Keratinocyte (primary cell): ENCODE data around the gene CLINT1. TPM values are rescaled to one million over a fixed set of nuclear protein-coding genes. Genes with fewer than 3 reads are reported as not detected.

Source experiments
- DNase-seq: peaks from one replicate; pipeline ENCODE4 v3.0.0-alpha.2; 2011; ENCODE audit warnings: low read depth, missing footprints, low spot score
- FAIRE-seq: peaks from 2 replicates; lab custom pipeline; 2011; peaks lifted over from hg19 to GRCh38; lab: Jason Lieb, UNC
- H2AFZ ChIP-seq: 2 replicates; pipeline ENCODE4 v1.6.0; 2012; ENCODE audit warnings: low read length, control low read depth, inconsistent platforms; ENCODE audit not compliant: control insufficient read depth
- H3K27ac ChIP-seq: 2 replicates; pipeline ENCODE4 v1.5.1; 2011; ENCODE audit warnings: low read length; ENCODE audit not compliant: control insufficient read depth, insufficient read depth
- H3K27me3 ChIP-seq: 3 replicates; pipeline ENCODE4 v1.6.0; 2011; ENCODE audit warnings: low read length; ENCODE audit not compliant: control insufficient read depth, insufficient read depth; ENCODE audit errors: extremely low read depth
- H3K36me3 ChIP-seq, 2 experiments: 2 replicates in 1 of 2; 3 replicates in 1 of 2; pipeline ENCODE4 v1.5.1; 2011; ENCODE audit warnings: low read length in 2 of 2, mild to moderate bottlenecking in 1 of 2; ENCODE audit not compliant: control insufficient read depth in 2 of 2, insufficient read depth in 2 of 2; ENCODE audit errors: extremely low read depth in 1 of 2
- H3K4me1 ChIP-seq: 3 replicates; pipeline ENCODE4 v1.5.1; 2011; ENCODE audit warnings: low read length; ENCODE audit not compliant: control insufficient read depth, insufficient read depth; ENCODE audit errors: extremely low read depth
- H3K4me2 ChIP-seq: 3 replicates; pipeline ENCODE4 v1.6.0; 2011; ENCODE audit warnings: low read depth, low read length; ENCODE audit not compliant: control insufficient read depth, insufficient read depth; ENCODE audit errors: extremely low read depth
- H3K4me3 ChIP-seq, 3 experiments: fragments of 200-600 bp in 1 of 3; sonication (generic) in 1 of 3; 2 replicates in 2 of 3; 3 replicates in 1 of 3; pipeline ENCODE4 v1.5.1; 2011 to 2016; ENCODE audit warnings: low read length in 3 of 3, mild to moderate bottlenecking in 3 of 3, control low read depth in 2 of 3, inconsistent platforms in 1 of 3, low read depth in 1 of 3, mixed read lengths in 1 of 3, mixed run types in 1 of 3, moderate library complexity in 1 of 3; ENCODE audit not compliant: control insufficient read depth in 2 of 3, insufficient read depth in 2 of 3; ENCODE audit errors: extremely low read depth in 1 of 3
- H3K79me2 ChIP-seq: 2 replicates; pipeline ENCODE4 v1.6.0; 2012; ENCODE audit warnings: low read length; ENCODE audit not compliant: control insufficient read depth, insufficient read depth
- H3K9ac ChIP-seq: 3 replicates; pipeline ENCODE4 v1.6.0; 2011; ENCODE audit warnings: low read length; ENCODE audit not compliant: control insufficient read depth, insufficient read depth; ENCODE audit errors: extremely low read depth
- H3K9me1 ChIP-seq: 3 replicates; pipeline ENCODE4 v1.6.0; 2011; ENCODE audit warnings: low read length; ENCODE audit not compliant: control insufficient read depth, insufficient read depth; ENCODE audit errors: extremely low read depth
- H3K9me3 ChIP-seq: 2 replicates; pipeline ENCODE4 v1.5.1; 2012; ENCODE audit warnings: low read depth, low read length; ENCODE audit not compliant: control insufficient read depth
- H4K20me1 ChIP-seq: 3 replicates; pipeline ENCODE4 v1.6.0; 2011; ENCODE audit warnings: low read length; ENCODE audit not compliant: control insufficient read depth, insufficient read depth; ENCODE audit errors: extremely low read depth
- EZH2 ChIP-seq: IDR thresholded peaks from one replicate; pipeline ENCODE4 v1.6.1; 2012; ENCODE audit warnings: inconsistent platforms, mild to moderate bottlenecking, low read length, moderate library complexity
- dilution Hi-C: fragments of 300-500 bp; cut with MboI; formaldehyde crosslinking; loops from one replicate; pipeline ENCODE4 v1.7.0; 2020; ENCODE audit warnings: low sequenced_read_pairs; ENCODE audit not compliant: extremely low pct_ligation_motif_present
- polyA plus RNA-seq, 5 experiments: library from polyadenylated mRNA; depleted of rRNA in 3 of 5; stranded (reverse) in 3 of 5; stranded (forward) in 1 of 5; unstranded in 1 of 5; fragments of >200 nt; gene quantifications; 1 replicate in 1 of 5; 2 replicates in 3 of 5; 3 replicates in 1 of 5; pipeline versions ENCODE4 v1.2.1 to v1.2.3, GENCODE V29; 2011 to 2012; ENCODE audit warnings: missing spikeins in 2 of 5, low read depth in 1 of 5, low replicate concordance in 1 of 5
- TF ChIP-seq, protein P1 (sequence below), 3 experiments: IDR thresholded peaks in 1 of 3; conservative IDR thresholded peaks in 1 of 3; optimal IDR thresholded peaks in 1 of 3; 2 replicates in 2 of 3; 3 replicates in 1 of 3; pipeline versions ENCODE3 to v1.5.1; 2011; ENCODE audit warnings: low read length in 3 of 3, mild to moderate bottlenecking in 3 of 3, moderate library complexity in 2 of 3, control low read depth in 1 of 3, inconsistent platforms in 1 of 3; ENCODE audit not compliant: insufficient read depth in 2 of 3; ENCODE audit errors: extremely low read depth in 1 of 3

Gene CLINT1
- polyA plus RNA-seq, 1 donor (not counting 4 experiments of a cell fraction or from before 2014, with no cell fraction given) = 112 TPM

DNA sequence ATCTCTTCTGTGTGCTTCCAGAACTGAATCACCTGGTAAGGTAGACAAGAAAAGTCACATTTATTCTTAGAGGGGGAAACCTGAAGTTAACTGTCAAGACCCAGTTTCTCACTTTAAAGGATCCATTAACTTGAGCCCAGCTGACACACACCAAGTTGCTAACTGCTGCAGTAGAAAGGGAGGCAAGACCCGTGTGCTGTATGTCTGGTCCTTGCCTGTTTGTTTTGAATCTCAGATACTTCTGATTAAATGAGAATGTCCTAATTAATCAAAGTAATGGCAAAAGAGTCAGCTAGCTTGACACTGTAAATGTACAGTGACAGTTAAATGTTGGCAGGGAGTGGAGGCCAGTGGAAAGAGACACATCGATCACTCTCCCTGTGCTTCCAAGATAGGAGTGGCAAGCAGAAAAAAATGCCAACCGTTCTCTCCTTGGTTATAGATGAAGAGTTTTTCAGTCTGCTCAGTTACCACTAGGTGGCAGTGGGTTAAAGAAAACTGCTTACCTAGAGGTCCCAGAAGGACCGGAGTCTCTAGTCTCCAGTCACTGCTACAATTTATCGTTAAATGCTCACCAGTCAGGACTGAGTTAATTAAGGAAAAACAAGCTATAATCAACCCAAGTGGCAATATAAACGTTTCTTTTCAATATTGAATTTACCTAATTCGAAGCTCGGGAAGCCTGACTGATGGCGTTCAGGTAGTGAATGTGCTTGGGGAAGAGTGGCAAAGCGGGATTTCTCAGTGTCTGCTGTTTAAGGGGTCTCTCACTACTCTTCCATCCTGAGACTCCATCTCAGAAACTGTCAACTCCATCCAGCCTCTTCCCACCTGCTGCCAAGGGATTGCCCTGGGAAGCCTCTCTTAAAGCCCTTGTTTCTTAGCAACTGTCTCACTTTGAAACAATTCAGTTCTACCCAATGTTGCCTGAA is 97.0 kb downstream of the CLINT1 start:
- dilution Hi-C loops = no loop called here

DNA sequence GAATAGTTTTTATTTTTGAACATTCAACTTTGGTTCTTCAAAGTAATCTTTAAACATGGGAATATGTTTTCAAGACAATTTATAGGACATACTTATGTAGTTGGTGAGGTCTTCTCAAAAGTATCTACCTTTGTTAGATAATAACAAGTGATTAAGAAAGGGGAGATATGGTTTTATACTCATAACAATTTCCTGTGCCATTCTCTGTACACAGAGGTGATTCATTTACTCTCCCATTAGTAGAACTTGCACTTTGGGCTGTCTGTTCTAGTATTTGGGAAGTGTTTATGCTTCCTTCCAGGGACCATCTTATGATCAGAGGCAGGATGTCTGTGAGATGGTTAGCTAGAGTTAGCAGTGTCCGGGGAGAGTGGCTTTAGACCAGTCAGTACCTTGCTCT is 100.2 kb downstream of the CLINT1 start:
- Histone ChIP-seq H2AFZ (no peak overlapping the region), H3K36me3 (peaks cover 8 to 10% of the 10 kb centered on the region in 2 experiments), H3K4me2 (no peak overlapping the region), H3K4me3 (no peak overlapping the region), H3K9ac (no peak overlapping the region), H3K9me1 (no peaks in the 10 kb centered on the region), H3K9me3 (no peaks in the 10 kb centered on the region), H3K4me1 (no peaks in the 10 kb centered on the region), H3K27me3 (no peaks in the 10 kb centered on the region), H4K20me1 (no peaks in the 10 kb centered on the region), H3K27ac (no peak overlapping the region), H3K79me2 (no peaks in the 10 kb centered on the region)
- TF ChIP-seq, protein P1, sequence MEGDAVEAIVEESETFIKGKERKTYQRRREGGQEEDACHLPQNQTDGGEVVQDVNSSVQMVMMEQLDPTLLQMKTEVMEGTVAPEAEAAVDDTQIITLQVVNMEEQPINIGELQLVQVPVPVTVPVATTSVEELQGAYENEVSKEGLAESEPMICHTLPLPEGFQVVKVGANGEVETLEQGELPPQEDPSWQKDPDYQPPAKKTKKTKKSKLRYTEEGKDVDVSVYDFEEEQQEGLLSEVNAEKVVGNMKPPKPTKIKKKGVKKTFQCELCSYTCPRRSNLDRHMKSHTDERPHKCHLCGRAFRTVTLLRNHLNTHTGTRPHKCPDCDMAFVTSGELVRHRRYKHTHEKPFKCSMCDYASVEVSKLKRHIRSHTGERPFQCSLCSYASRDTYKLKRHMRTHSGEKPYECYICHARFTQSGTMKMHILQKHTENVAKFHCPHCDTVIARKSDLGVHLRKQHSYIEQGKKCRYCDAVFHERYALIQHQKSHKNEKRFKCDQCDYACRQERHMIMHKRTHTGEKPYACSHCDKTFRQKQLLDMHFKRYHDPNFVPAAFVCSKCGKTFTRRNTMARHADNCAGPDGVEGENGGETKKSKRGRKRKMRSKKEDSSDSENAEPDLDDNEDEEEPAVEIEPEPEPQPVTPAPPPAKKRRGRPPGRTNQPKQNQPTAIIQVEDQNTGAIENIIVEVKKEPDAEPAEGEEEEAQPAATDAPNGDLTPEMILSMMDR (optimal IDR thresholded peaks at IDR 0.05 in 1 of 3, IDR thresholded peaks at IDR 0.05 in 1 of 3, conservative IDR thresholded peaks at IDR 0.05 in 1 of 3; ENCODE audit: extremely low read depth in 1 of 3, insufficient read depth in 2 of 3, low read length in 3 of 3) = no peak
- TF ChIP-seq EZH2 = no peak
- FAIRE-seq (no peak), DNase-seq (no peak)
- dilution Hi-C loops = no loop called here

More for the DNA sequence above, 97.0 kb downstream of the CLINT1 start:
- Histone ChIP-seq H3K9ac (no peak overlapping the region), H3K27ac (no peak overlapping the region), H2AFZ (peak overlapping the region; percentile 57), H3K9me1 (no peaks in the 10 kb centered on the region), H3K4me3 (no peak overlapping the region), H4K20me1 (no peaks in the 10 kb centered on the region), H3K9me3 (no peaks in the 10 kb centered on the region), H3K36me3 (peaks cover 0 to 2% of the 10 kb centered on the region in 2 experiments), H3K79me2 (no peaks in the 10 kb centered on the region), H3K4me1 (no peaks in the 10 kb centered on the region), H3K27me3 (no peaks in the 10 kb centered on the region), H3K4me2 (no peak overlapping the region)
- FAIRE-seq (peak; percentile 90), DNase-seq (no peak)
- TF ChIP-seq, protein P1 (optimal IDR thresholded peaks at IDR 0.05 in 1 of 3, IDR thresholded peaks at IDR 0.05 in 1 of 3, conservative IDR thresholded peaks at IDR 0.05 in 1 of 3; ENCODE audit: extremely low read depth in 1 of 3, insufficient read depth in 2 of 3, low read length in 3 of 3) = peak; percentile 53 to 73 (median 64)
- no peak for TF ChIP-seq EZH2
